Stimulated activated CD4-positive, alpha-beta T cell treated with anti-CD3 and anti-CD28 coated beads, TNF-alpha, amount 100 ng/mL, for 48 hours (primary cell): ENCODE results near the gene ZCCHC3.
"Not testable (repeated sequence)": the region's sequence is repeated elsewhere in the genome, so short reads cannot be mapped to it uniquely, and the experiment has no call there.

ENCODE experiments used
- DNase-seq, 3 donors: peaks; one replicate each; pipeline ENCODE4 v3.0.0-alpha.2; 2020; ENCODE audit warnings: low read depth in 3 of 3

Gene ZCCHC3, protein sequence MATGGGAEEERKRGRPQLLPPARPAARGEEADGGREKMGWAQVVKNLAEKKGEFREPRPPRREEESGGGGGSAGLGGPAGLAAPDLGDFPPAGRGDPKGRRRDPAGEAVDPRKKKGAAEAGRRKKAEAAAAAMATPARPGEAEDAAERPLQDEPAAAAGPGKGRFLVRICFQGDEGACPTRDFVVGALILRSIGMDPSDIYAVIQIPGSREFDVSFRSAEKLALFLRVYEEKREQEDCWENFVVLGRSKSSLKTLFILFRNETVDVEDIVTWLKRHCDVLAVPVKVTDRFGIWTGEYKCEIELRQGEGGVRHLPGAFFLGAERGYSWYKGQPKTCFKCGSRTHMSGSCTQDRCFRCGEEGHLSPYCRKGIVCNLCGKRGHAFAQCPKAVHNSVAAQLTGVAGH

DNA sequence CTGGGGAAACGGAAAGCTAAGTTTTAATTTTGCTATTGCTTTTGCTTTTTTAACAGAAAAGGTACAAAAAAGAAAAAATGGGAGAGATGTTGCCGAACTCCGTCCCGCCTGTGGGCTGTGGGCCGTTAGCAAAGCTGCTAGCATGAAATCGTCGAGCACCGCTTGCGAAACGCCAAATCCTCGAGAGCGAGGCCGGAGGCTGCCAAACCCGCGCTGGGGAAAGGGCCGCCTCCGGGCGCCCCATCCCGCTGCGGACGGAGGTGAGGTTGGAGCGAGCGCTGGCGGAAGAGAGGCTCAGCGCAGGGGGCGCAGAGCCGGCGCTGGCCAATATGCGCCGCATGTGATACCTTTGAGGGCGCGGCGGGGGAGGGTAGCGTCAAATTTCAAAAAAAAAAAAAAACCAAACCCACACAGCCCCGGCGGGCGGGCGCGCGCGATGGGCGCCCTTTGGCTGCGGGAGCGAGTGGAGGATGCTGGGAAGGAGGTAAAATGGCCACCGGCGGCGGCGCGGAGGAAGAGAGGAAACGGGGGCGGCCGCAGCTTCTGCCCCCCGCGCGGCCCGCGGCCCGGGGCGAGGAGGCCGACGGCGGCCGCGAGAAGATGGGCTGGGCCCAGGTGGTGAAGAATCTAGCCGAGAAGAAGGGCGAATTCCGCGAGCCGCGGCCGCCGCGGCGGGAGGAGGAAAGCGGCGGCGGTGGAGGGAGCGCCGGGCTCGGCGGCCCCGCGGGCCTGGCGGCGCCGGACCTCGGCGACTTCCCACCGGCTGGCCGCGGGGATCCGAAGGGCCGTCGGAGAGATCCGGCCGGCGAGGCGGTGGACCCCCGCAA is at the start of gene ZCCHC3:
ZCCHC3 (plus strand) TSS at position 473 of the 827 bp plus-strand sequence; CDS start at position 490, 17 bp downstream.
- peak; percentile 65 to 75 (median 72) for DNase-seq

DNA sequence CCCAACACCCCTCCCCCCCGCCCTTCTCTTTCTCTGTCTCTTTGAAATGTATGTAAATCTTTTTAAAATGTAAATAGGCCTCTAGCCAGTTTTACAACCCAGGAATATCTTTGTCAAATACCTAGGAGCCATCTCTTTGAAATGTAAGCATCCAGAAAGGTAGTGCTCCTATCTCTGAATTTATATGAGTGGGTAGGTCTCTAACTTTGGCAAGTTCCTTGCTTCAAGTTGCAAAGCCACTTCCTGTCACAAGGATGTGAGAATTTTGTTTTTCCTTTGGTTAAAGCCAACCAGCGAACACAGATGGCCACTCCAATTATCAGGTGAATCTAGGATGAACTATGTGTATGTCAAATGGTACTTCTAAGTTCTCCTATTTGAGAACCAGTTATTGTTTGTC is 46.0 kb upstream of the ZCCHC3 start:
- no peak for DNase-seq

DNA sequence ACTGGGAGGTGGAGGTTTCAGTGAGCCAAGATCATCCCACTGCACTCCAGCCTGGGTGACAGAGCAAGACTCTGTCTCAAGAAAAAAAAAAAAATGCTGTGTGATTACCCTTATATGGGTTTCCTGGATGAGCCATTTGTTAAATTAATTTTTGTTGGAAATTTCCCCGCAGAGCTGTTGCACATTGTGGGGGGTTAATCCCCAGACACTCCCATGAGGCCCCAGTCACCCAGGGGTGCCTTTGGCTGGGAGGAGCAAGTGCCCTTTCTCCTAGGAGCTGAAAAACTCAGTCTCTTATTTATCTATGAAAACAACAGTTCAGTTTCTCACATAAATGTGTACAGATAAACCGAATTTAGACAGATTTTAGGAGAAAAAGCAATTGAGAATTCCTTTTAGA is 44.6 kb upstream of the ZCCHC3 start:
- no peak for DNase-seq

DNA sequence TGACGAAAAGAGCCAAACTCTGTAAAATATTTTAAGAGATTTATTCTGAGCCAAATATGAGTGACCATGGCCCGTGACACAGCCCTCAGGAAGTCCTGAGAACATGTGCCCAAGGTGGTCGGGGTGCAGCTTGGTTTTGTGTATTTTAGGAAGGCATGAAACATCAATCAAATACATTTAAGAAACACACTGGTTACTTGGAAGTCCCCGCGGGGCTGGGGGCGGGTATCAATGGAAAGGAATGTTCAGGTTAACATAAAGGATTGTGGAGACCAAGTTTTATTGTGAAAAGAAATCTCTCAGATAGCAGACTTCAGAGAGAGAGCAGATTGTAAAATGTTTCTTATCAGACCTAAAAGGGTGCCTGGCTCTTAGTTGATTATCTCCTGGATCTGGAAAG is 43.9 kb upstream of the ZCCHC3 start:
- not testable (repeated sequence) for DNase-seq

DNA sequence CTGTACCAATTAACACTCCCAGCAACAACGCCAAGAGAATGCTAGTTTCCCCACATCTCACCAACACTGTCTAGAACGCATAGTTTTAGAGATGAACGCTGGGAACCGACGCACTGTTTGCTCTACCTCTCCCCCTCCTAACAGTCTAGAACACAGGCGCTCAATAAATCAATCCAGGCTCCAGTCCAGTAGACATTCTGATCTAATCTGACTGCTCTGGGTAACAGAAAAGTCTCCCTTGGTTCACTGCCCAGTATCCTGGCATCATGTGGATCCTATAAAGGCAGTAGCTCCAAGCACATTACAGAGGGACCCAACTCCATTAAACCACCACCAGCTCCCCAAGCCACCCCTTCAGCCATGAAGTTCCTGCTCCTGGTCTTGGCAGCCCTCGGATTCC is 40.0 kb upstream of the ZCCHC3 start, which contains the start of gene DEFB132:
DEFB132 (plus strand) TSS at position 306 of the 400 bp plus-strand sequence; CDS start at position 361, 55 bp downstream.
- DNase-seq, result no peak

DNA sequence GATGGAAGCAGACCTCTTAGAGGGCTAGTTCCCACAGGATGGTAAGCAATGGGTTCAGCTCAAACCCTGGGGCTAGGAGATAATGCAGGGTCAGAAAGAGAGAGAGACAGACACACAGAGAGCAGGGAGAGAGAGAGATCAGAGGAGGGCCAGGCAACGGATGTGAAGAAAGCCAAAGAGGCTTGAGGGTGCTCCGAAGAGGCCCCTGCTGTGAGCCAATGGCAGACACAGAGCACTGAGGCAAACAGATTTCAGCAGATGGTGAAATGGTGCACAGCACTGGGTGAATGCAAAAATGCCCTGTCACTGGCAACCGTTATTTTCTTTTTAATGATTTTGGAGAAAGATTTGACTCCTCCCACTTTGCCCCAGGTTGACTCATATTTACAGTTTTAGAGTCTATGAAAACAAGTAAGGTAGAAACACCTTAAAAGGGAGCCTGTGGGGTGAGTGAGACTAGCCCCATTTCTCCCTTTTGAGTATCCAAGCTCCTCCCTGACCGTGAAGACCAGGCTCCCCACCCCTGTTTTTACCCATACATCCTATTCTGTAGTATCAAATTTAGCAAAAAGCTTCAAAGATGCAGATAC is 39.0 kb upstream of the ZCCHC3 start:
- no peak for DNase-seq

DNA sequence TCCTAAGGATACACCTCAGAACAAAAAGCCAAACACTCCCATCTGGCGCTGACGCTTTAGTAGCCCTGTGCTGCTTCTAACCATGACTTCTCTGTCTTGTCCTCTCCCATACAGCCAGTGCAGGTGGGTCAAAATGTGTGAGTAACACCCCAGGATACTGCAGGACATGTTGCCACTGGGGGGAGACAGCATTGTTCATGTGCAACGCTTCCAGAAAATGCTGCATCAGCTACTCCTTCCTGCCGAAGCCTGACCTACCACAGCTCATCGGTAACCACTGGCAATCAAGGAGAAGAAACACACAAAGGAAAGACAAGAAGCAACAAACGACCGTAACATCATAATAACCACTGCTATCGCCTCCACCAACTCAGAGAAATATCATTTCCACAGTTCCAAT is 38.4 kb upstream of the ZCCHC3 start:
- DNase-seq, result no peak

DNA sequence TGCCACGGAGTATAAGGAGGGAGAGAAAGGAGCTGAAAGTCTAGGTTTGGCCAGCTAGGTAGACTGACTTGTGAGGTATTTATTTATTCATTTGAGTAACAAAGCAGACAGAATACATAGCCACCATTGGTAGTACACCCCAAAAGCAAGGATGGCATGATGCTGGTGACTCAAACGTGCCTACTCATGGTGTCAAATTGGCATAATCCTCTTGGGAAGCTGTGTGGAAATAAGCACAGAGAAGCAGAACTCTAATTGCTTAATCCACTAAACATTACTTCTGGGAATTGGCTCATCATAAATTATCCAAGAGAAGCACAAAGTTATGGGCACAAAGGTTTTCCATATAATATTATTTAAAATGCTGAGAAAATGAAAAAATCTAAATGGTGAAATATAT is 37.4 kb upstream of the ZCCHC3 start:
- no peak for DNase-seq

DNA sequence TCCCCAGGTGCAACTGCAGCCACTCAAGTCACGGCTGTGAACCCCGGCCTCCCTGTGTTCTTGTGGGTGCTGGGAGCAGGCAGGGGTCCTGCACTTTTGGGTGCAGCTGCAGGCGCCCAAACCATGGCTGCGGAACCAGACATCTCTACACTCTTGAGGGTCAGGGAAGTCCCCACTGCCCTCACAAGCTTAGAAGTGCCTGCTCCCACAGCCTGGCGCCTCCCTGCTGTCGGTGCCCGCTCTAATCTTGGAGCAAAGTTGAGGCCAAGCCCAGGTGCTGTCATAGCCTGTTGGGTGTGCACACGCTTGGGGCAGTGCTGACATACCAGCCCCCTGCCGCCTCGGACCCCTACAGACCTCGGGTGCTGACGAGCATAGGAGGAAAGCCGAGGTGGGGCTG is 33.7 kb upstream of the ZCCHC3 start:
- DNase-seq, result no peak

DNA sequence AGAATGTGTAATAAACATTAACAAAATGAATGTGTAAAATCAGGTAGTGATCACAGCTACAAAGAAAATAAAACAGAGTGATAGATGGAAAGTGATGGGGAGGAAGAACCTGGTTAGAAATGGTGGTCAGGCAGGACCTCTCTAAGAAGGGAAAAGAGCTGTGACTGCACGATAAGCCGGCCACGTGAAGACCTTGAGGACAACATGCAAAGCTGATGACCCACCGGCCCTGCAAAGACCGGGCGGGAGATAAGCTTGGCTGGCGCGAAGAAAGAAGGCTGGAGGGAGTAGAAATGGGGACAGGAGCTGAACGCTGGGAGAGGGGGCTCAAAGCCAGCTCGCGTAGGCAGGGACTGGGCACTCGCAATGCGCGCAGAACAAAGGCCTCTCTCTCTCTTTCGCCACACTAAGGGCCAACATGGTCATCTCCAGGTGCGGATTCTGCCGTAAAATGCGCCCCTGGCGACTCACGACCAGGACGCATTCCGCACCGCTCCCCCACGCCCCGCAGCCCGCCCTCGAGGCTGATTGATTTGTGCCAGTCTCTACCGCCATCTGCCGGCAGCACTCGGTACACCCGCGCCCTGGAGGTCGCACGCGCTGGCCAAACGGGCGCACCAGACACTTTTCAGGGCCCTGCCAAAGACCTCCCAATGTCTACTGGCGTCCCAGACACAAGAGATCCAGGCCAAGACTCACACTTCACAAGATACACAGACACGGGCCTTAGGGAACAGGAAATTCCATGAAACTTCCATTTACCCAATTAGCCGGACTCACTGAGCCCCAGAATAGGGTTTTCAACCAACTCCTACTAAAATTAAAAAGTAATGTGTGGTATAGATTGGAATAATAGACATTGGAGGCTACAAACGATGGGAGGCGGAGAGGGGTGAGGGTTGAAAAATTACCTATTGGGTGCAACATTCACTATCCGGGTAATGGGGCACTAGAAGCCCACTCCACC is 30.5 kb upstream of the ZCCHC3 start:
- DNase-seq, result peak; percentile 83 to 89 (median 88)

DNA sequence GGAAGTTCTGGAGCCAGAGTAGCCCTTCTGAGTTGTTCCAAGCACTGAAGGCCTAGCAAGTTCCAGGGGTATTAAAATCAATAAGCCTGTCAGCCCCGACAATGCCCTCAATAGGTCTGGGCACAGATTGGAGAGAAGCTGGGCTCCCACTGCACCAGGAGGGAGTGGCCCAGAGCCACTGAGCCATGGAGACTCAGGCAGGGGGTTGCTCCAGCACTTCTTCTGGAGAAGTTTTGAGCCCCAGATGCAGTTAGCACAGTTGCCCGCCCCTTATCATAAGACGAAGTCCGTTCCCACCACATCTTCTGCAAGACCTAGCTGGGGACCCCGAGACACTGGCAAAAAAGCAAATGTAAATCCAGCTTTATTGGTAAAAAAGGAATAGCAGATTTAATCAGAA is 26.9 kb upstream of the ZCCHC3 start:
- DNase-seq, result no peak

DNA sequence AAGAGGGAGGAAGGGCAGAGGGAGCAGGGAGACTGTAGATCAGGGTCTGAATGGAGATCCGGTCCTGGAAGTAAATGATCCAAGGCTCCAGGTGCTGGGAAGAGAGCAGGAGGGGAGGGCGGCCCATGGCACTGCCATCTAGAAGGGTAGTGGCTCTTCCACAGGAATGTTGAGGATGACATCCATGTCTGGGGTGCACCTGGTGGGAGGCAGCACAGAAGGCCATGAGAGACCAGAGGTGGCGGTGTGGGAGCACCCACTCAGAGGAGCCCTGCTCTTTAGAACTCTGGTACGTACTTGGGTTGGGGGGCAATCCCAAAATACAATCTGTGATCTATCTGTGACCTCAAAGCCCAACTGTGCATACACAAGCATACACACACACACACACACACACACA is 26.3 kb upstream of the ZCCHC3 start:
- DNase-seq, result no peak

DNA sequence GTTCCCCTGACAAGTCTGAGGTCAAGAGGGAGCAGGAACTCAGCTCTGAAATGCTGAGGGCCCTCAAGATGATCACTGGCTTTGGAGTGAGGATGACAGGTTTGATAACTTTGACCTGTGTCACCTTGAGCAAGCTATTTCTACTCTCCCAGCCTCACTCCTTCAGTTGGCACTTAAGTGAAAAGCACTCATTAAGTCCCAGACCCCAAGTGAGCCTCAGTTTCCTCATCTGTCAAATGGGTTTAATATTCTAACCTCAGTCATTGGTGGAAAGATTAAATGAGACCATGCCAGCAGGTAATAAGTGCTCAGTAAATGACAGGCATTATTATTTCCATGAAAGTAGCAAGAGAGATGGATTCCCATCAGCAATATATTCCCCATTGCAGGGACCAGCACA is 25.8 kb upstream of the ZCCHC3 start:
- no peak for DNase-seq

DNA sequence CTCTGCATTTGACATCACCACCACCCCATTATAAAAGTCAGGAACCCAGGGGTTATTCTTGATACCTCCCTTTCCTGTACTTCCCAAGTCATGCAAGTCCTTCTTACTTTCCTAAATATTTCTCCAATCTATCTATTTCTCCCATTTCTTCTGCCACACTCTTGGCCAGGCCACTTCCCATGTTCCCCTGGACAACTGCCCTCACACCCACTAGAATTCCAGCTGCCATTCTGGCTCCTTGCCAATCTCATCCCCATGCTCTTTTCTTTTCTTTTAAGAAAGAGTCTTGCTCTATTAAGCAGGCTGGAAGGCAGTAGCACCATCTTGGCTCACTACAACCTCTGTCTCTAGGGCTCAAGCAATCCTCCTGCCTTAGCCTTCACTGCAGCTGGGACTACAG is 24.7 kb upstream of the ZCCHC3 start:
- DNase-seq, result no peak

DNA sequence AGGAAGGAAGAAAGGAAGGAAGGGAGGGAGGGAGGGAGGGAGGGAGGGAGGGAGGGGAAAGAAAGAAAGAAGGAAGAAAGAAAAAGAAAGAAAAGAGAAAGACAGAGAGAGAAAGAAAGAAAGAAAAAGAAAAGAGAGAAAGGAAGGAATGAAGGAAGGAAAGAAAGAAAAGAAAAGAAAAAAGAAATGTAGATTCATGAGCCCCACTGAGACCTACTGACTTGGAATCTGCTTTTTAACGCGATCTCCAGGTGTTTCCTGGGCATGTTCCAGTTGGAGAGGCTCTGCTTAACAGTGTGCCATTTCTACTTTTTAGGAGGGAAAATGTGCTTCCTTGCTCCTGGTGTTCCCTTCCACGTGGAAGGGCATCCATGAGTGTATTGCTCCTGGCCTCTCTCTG is 23.5 kb upstream of the ZCCHC3 start:
- DNase-seq, result no peak

DNA sequence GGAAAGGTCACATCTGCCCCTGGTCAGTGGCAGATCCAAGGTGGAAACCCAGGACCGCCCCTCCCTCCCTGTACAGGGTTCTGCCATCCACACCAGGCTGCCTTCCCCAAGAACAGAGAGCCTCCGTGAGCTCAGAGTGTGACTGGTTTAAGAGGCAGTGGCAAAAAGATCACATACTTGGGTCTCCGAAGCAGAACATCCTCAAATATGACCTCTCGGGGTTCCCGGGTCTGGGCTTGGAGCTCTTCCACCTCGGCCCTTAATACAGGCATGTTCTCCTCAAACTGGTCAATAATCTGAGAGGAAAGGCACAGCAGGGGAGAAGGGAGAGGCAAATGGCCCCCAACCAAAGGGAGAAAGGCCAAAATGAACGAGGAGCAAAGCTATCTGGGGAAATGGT is 21.6 kb upstream of the ZCCHC3 start:
- DNase-seq, result no peak

DNA sequence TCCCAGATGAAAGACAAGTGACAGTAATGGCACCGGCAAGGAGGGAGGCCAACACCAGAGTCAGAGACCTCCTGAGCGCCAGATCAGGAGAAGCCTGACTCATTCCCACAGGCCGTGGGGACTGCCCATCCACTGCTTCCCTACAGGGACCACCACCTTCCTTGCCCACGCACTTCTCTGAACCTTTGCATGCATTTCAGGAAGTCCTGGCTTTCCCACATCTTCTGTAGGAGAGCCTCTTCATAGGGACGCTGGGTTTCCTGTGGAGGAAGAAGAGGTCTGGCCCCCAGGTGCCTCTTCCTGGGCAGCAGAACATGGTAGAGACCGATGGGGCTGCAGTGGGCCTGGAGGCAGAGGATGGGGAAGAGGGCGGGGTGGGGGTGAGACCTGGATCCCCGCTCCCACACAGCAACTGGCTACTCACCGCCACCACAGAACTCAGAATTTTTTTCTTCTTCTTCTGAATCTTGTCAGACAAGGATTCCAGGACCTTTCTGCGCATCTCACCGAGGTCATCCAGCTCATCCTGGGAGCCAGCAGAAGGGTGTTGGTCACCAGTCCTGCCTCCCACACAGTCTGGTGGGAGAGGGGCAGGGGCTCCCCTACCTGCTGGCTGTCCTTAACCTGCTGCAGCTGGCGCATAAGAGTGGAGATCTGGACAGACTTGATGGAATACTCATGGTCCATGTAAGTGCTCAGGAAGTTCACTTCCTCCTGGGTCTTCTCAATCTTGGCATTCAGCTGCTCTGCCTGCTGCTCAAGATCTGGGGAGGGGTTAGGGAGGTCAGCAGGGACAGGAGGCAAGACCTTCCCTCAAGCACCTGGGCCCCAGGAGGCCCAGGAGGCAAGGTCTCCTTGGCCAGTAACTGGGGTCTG is 20.5 kb upstream of the ZCCHC3 start:
- DNase-seq, result no peak

DNA sequence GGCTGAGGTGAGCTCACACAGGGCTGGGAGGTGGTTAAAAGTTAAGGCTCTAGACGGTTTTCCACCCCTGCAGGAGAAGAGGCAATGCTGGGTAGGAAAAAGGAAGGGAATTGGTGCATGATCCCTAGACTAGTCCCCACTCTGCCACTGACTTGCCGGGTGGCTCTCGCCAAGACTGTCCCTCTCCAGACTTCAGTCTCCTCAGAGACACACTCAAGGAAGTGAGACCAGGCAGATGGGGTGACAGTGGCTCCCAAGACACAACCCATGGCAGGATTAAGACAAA is 19.9 kb upstream of the ZCCHC3 start:
- DNase-seq, result no peak

DNA sequence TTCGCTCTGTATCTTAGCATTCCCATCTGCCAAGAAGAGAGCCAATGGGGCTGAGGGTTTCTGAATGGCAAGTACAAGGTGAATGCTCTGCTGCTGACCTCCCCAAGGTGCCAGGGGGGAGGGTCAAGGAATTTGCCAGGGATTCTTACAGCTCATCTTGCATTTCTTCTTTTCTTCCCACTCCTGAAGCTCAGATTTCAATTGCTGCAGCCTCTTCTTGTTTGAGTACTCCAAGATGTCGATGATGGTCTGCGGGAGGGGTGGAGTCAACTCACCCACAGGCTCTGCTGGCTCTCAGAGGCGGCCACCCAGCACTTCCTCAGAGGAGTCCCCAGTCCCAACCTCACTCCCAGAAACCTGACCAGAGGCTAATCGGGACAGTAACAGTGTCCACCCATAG is 19.2 kb upstream of the ZCCHC3 start:
- DNase-seq, result no peak
